T47D (cell line): ENCODE measurements around the gene LYL1.

ENCODE experiments used
- DNase-seq, 2 experiments: peaks; one replicate each; pipeline versions ENCODE4 v3.0.0 to v3.0.0-alpha.2; 2011 to 2012; ENCODE audit warnings: low read depth in 1 of 2, low spot score in 1 of 2
- JUND ChIP-seq: IDR thresholded peaks from 2 replicates; pipeline ENCODE4 v1.6.1; 2012; ENCODE audit warnings: low read depth
- in situ Hi-C: cut with HindIII; loops from 2 replicates; pipeline ENCODE4 v1.10.0; 2016; ENCODE audit warnings: low sequenced_read_pairs, low pct_unique_long_range_greater_than_20kb

The LYL1 gene

DNA sequence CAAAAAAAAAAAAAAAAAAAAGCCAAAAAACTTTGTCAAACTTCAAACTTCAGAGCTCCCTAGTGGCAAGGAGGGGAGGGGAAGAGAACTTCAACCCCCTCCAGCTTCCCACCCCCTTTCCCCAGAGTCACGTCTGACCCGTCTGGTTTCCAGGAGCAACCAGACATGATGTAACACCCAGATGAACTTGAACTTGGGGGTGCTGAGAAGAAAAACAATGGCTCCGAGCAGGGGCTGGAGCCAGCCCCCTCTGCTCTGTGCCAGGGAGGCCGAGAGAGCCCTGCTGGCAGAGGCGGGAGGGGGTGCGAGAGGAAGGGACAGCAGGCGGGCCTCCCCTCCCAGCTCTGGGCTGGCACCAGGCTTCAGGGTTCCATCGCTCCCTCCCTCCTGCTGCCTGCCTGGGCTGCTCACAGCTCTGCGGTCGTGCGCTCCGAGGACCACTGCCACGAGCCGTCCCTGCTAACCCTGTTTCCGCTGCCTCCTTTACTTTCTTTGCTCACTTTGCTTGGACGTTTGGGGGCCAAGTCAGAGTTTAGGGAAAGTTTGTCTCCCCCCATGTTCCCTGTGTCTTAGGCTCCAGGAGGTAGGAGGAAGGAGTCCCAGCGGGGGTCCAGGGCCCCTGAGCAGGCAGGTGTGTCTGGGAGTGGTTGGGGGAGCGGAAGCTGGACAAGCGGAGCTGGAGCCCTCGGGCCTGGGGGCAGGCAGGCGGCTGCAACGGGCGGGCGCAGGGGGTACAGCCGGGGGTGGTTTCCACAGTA, 11.1 kb downstream of the LYL1 start:
- in situ Hi-C loops, result no loop called here
- no peak for TF ChIP-seq JUND
- no peak for DNase-seq

DNA sequence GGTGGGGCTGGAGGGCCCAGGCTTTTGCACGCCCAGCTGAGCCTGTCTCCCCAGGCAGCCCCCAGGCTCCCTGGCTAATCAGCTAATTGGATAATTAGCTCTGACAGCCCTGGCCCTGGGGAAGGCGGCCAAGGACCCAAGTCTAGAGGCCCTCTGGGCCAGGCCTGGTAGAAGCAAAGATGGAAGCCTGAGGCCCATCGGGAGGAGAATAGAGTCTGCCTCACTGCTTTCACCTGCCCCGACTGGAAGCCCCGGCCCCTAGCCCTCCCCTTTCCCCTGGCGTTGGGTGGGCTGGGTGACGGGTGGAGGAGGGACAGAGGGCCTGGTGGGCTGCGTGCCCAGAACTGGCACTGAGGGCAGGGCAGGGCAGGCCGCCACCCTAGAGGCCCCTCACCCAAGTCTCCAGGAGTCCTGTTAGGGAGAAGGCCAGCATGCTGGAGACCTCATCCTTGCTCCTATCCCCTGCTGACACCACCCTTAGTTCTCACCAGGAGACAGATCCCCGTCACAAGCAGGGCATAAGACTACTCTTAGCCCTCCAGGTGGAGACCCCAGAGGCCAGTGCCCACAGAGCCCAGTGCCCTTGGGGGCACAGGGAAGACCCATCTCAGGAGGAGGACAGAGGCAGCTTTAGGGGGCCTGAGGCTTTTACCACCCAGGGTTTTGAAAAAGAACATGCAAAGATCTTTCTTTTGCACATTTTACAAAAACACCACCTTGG, 12.0 kb downstream of the LYL1 start:
- TF ChIP-seq JUND, result no peak
- in situ Hi-C loops, result no loop called here
- no peak for DNase-seq

DNA sequence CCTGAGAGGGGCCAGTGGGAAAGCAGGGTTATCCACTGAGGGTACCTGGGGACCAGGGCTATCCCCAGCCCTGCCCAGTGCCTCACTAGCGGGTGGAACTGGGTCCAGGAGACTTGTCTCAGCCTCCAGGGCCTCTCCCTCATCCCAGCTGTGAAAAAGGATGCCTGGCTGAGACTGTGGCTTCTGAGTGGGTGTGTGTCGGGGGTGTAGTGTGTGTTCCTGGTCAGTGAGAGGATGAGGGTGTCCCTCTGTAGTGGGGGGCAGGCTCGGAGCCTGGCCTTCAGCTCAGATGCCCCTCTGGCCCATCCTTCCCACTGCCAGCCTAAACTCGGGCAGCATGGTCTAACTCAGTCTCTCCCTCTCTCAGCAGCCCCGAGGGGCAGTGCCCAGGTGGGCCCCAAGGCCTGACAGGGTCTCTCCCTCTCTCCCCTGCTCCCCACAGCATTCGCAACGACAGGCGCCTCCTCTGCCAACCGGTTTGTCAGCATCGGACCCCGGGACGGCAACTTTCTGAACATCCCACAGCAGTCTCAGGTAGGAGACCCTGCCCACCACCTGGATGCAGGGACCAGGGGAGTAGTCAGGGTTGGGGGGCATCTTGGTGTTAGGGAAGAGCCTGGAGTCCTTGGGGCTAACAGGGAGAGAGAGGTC, 12.7 kb downstream of the LYL1 start:
- no peak for TF ChIP-seq JUND
- no peak for DNase-seq
- in situ Hi-C loops, result no loop called here

DNA sequence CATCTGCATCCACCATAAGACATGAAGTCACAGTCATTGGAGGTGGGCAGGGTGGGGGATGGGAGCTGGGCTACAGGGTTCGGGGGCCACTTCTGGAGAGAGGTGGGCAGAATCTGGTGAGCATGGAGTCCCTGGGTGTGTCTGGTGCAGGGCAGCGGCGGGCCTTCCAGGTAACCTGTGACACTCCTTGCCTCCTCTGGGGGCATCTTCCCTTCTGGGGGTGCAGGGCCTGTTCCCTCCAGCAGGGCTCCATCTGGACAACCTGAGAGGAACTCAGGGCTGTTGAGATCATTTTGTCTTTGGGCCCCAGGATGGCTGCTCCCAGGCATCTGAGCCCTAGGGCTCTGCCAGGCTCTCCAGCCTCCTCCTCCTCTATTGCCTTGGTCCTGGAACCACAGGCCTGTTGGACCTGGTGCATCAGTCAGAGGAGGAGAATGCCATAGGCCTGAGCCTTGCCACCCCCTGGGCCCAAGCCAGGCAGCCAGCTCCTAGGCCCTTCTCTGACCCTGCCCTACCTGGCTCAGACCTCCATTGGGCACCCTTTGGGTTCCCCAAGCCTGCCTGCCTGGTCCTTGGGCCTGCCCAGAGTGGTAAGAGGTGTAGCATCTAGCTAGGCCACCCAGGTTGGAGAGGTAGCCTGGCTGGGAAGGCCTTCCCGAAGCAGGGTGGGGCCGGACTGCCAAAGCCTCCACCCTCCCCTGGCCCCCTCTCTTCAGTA, 13.4 kb downstream of the LYL1 start:
- TF ChIP-seq JUND, result no peak
- peak in 1 of 2 experiments; percentile 15 for DNase-seq
- in situ Hi-C loops, result no loop called here

DNA sequence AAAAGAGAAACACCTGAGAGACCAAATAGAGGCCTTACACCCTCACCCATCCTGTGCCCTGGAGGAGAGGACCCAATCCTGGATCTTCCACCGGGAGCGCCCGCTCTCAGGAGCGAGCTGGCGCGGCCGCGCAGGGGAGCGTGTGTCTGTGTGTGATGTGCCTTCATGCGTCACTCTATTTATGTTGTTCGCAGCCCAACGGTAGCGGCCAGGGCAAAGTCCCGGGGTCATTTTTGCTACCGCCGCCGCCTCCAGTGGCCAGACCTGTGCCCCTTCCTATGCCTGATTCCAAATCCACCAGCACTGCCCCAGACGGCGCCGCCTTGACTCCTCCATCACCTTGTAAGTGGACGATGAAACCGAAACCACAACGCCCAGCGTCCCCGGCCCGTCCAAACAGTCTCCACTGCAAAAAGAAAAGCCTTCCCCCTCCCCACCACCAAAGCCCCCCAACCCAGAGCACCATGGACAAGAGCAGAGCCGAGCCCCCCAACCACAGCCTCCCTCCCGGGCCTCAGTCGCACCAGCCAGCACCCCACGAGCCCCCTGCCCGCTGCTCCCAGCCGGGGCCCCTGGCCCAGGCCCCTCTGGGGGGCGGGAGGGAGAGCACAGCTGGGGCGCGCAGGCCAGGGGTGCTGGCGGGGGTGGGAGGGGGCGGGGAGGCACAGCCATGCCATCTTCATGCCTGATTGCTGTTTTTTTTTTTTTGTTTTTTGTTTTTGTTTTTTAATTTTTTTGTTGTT, 14.7 kb downstream of the LYL1 start:
- no peak for TF ChIP-seq JUND
- no peak for DNase-seq
- in situ Hi-C loops, result no loop called here

DNA sequence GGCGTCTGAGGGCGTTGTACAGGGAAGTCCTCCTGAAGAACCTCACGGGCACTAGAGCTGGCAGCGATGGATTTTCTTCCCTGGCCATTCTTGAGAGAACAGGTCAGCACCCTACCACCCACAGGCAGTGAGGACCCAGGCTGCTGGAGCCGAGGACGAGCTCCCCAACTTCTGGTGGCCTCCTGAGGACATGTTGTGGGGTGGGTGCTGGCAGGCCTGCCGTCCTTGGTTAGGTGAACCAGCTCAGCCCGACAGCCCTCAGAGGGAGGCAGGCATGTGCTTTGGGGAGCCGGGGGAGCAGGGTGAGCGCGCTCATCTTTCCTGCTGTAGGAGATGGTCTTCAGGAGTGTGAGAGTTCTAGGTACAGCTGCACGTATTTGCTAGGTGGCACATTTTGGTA, 15.4 kb downstream of the LYL1 start:
- in situ Hi-C loops, result no loop called here
- DNase-seq, result no peak
- no peak for TF ChIP-seq JUND

DNA sequence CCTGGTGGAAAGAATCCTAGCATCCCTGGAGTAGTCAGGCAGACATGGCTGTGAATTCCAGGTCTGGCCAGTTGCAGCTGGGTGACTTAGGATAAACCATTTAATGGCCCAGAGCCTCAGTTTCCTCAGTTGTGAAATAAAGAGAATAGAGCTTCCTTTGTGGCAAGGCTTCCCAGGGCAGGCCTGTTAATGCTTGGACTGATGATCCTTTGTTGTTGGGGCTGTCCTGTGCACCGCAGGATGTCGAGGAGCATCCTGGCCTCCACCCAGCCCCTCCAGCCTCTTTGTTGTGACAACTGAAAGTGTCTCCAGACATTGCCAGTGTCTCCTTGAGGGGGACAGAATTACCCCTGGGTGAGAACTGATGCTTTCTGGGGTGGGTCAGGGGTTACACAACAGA, 16.3 kb downstream of the LYL1 start:
- no peak for TF ChIP-seq JUND
- in situ Hi-C loops, result no loop called here
- DNase-seq, result no peak

DNA sequence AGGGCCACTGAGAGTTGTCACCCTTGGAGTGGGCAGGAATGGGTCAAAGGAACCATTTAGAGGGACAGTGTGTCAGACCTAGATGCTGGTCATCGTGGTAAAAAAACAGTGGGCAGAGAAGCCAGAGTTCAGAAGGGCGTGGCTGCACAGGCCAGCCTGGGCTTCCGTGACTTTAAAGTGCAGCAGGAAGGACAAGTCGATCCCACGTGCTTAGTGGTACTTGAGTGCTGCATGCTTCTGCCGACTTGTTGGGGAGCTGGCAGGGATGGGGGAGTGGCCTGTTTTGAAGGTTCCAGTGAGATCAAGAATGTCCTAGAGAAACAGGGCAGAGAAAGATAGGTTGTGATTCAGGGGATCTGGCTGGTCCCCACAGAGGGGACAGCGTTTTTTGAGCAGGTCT, 17.0 kb downstream of the LYL1 start:
- TF ChIP-seq JUND, result no peak
- in situ Hi-C loops, result no loop called here
- DNase-seq, result no peak

DNA sequence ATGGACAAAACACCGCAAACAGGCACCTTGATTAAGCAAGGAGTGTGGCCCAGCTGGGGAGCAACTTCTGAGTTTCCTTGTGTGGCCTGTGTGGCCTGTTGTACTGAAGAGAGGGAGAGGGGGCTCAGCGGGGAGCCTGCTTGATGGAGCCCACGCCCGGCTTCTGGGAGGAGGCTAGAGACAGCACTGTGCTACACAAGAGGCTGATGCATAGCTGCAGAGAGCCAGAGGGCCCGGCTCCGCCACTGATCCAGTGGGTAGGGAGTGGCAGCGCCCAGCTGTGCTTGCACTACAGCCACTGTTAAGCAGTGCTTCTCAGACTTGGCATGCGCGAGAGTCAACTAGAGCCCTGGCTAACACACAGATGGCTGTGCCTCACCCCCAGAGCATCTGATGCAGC, 19.0 kb downstream of the LYL1 start:
- TF ChIP-seq JUND, result no peak
- in situ Hi-C loops, result no loop called here
- no peak for DNase-seq

DNA sequence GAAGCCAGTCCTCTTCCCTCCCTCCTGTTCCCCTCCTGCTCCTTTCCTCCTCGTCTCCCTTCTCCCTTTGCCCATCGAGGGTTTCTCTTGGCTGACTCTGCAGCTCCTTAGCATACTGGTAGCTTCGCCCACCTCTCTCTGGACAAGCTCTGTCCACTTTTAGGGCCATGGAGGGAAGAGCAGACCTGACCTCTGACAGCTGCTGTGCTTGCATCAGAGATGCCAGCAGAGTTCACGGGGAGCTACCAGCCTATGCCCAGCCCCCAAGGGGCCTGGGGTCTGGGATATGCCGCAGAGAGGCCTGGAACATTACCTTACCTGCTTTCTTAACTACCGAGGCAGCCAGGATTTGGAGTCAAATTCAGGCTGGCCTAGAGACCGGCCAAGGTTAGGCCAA, 19.7 kb downstream of the LYL1 start:
- TF ChIP-seq JUND, result no peak
- no peak for DNase-seq
- in situ Hi-C loops, result no loop called here

DNA sequence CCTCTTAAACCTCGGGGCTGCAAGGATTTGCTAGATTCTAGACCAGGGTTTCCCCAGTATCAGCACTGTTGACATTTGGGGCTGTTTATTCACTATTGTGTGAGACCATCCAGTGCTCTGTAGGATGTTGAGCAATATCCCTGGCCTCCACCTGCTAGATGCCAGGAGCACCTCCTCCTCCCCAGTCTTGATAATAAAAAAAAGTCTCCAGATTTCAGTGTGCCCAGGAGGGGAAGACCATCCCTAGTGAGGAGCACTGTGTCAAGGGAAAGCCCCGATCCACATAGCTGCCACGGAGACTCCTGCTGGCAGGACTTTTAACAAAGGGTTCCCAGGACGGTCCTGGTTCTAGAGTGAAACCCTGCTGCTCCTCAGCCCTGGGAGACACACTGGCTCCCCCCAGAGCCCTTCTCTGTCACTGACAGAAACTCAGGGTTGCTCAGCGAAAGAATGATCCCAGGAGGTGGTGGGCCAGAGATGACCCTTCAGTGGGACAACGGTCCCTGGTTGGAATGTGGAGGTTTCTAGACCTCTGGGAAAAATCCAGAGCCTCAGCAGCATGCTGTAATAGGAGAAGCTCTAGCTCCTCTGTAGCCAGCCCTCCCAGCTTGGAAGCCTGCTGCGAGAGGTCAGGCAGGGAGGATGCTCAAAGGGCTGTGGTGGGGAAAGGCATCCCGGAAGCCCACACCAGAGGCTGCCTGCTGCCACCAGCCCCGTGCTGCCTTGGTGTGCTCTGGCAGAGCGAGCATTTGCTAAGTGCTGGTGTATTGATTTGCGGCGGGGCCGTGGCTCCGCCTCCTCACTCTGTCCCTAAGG, 20.3 kb downstream of the LYL1 start:
- no peak for TF ChIP-seq JUND
- DNase-seq, result no peak
- in situ Hi-C loops, result no loop called here
